Hypothalamus (tissue), 51 donors: ENCODE measurements around the gene EDA.
"Not testable (repeated sequence)": the region's sequence is repeated elsewhere in the genome, so short reads cannot be mapped to it uniquely, and the experiment has no call there.

ENCODE experiments used
- DNase-seq, 51 donors: peaks; one replicate each; lab custom pipeline; 2025; lab: John Stamatoyannopoulos, UW

EDA gene

GRCh38 chrX:69932323-69932722, 316.4 kb downstream of the EDA start:
- no peak for DNase-seq

DNA sequence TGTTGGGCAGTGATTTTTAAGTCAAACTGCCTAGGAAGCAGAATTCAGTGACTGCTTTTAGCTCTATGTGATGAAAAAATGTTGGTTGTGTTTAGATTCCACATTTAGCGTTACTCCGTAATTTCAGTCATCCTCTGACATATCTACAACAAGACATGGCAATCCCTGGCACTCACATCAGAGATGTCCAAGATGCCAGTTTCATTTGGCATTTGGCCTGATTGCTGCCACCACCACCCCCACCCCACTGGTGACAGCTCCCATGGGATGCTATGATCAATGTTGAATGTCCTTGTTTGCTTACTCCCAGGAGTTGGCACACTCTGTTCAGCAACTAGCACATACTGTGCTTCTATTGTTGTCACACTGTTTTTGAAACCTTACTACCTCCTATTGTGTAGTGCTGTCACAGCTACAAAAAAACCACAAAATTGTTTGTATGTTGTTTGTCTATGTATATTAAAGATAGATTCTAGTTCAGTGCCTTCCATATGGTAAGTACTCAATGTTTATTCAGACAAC, 332.4 kb downstream of the EDA start:
- no peak for DNase-seq

DNA sequence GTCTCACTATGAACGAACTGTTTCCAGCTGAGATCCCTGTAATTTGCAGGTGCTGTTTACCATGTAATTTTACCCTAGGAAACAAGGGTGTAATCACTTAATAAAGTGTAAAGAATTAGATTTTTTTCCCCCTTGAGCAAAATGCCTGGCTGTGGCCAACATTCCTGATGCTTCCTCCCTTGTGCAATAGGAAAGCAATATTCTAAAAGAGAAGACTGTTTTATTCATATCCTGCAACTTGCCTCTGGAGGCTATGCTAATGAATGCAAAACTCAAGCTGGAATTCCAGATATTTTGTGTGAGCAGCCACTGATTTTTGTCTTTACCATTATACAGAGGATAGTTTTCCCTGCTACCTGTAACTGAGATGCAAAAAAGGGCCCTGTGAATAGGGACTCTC, 335.8 kb downstream of the EDA start:
- no peak for DNase-seq

GRCh38 chrX:69959712-69960111, 343.8 kb downstream of the EDA start:
- DNase-seq, result no peak

DNA sequence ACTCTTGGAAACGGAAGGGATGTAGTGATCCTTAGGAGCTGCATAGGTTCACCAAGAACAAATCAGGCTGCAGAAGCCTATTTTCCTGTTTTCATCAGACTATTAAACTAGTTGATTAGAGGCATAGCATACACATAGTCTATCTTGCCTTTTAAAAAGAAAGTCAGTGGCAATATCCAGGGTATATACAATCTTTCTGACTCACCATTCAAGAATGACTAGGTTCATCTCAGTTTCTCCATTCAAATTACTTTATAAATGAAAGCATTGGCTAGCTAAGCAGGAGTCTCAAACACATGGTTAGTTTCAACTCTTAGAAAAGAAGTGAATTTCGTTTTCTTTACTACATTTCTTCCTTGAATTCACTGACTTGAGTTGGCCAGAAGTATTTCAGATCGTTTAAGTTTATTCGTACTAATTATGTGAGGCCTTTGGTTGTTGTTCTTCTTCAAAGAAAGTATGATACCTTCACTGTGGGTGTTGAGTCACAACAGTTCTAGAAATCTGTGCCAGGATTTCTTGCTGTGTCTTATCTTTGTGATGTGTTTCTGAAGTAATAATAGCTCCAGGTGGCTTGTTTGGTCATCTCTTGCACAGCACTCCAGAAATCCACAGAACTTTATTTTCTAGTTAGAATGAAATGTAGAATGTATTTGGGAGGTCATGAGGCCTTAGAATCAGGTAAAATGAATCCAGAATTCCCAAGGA, 345.6 kb downstream of the EDA start:
- DNase-seq, result no peak

GRCh38 chrX:69968950-69969349, 353.0 kb downstream of the EDA start:
- peak in 5 of 51 donors; percentile 0 to 17 (median 2) for DNase-seq

DNA sequence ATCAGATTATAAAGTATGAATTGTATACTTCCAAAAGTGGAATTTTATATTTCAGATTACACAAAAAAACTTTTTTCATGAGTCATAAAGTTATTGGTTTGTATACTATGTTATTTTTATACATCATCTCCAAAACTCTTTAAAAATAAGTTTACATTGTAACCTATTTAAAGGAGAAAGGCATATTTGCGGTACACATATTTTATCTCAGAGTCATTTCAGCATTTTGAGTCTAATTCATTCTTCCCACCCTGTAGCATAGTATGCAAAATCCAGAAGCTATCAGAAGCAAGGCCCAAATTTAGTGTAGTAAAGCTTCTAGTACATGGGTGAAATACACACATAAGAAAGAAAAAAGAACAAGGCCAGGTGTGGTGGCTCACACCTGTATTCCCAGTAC, 353.5 kb downstream of the EDA start:
- DNase-seq, result no peak

DNA sequence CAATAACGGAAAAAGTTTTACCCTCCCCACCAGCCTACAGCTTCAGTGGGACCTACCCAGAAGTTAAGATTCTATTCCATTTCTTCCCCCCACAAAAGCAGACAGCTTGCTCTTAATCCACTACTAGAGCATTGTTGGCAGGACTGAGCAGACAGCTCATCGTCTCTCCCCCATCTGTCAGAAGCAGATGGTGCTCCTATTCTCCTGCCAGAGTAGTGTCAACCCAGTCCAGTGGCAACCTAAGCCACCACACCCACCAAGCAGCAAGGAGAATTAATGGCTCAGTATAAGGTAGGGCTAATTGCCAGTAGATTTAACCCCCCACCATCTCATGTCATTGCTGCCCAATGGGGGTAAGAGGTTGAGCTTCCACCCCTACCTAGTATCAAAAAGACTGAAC, 371.8 kb downstream of the EDA start:
- no peak for DNase-seq

- no peak for DNase-seq
Measured at GRCh38 chrX:69988955-69989394, 373.1 kb downstream of the EDA start.

DNA sequence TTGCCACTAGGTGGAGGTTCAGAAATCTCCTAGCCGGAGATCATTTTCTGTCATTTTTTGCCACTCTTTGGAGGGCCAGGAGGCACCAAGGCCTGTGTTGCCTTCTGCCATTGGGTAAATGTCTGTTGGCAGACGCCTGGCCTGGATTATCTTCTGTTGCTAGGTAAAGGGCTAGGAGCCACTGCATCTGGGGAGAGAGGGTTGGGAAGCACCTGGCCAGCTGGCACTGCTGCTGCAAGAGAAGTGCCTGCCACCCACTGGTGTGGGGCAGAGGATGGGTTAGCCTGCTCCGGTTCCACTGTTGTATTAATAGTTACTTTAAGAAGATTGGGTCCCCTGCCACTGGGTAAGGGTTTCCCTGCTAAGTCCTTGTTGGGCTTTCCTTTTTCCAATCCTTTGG, 375.8 kb downstream of the EDA start:
- DNase-seq, result no peak

DNA sequence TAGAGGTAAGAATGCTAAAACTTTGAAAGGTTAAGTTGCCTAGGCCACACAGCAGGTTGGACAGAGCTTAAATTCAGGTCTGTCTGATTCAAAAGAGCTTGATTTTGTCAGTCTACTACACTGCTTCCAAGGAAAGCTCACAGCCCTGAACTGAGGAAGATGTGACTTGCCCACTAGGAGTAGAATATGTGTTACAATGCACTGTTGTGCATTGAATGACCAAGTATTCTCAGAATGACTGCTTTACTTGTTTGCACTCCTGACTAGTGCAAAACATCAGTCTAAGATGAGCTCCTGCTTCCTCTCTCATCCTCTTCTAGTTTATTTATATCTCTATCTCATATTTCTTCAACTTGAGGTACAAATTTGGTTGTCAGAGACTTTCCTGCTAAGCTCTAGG, 377.6 kb downstream of the EDA start:
- no peak for DNase-seq

DNA sequence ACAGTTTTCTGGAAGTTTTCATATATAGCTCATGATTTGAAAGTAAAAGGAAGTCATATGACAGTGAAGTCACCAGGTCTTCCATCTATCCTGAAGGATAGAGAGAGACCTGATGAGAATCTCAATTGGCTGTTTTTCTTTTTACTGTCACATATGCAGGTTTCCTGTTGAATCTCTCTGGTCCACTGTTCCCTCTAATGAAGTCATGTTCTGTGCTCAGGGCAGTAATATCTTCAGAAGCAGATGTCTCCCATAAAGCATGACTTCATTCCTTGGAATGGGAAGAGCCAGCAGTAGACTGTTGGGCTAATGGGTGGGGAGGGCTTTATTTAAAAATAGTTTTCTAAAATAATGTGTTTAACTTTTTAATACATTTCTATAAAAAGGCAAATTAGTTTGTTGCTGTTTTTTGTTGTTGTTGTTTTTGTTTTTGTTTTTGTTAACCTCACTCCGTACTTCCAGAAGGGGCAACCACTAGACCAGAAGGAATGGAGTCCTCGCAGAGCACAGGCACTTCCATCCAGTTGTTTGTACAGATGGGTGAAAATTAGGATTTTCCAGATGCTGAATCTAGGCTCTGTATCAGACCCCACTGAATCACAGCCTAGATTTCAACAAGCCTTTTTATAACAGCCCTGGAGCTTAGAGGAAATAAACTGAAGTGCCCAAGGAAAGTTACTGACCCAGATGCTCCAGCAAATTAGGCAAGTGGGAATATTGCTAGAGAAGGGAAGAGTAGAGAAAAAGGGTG, 379.6 kb downstream of the EDA start:
- no peak for DNase-seq

GRCh38 chrX:69996113-69996468, 380.2 kb downstream of the EDA start:
- DNase-seq, result no peak

DNA sequence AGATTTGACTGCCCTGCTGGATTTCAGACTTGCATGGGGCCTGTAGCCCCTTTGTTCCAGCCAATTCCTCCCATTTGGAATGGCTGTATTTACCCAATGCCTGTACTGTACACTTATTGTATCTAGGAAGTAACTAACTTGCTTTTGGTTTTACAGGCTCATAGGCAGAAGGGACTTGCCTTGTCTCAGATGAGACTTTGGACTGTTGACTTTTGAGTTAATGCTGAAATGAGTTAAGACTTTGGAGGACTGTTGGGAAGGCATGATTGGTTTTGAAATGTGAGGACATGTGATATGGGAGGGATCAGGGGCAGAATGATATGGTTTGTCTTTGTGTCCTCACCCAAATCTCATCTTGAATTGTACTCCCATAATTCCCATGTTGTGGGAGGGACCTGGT, 382.4 kb downstream of the EDA start:
- not testable (repeated sequence) for DNase-seq

- DNase-seq, result no peak
Measured at GRCh38 chrX:70001269-70001668, 385.4 kb downstream of the EDA start.

DNA sequence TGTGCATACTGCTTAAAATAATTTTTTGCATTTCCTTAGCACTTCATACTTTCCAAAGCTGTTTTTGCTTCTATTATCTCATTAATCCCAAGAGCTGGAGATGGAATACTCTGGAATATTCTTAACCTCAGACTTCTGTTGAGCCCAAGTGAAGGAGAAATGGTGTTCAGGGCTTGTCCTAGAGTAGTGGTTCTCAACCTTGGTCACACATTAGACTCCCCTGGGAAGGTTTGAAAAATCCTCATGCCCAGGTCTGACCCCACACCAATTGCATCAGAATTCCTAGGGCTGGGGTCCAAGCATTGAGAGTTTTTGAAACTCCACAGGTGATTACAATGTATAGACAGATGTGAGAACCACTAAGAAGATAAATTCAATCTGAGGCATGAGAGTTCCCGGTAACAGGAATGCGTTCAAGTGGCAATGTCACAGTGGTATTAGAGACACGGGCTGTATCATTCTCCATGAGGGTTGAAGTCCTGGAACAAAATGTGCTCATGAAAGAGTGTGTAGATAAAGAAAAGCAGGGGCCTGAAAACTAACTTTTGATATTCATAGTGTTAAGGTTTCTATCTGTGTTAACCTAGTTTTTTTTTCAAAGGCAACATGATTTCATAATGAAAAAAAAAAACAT, 385.9 kb downstream of the EDA start:
- no peak for DNase-seq

GRCh38 chrX:70007946-70008345, 392.0 kb downstream of the EDA start:
- no peak for DNase-seq

DNA sequence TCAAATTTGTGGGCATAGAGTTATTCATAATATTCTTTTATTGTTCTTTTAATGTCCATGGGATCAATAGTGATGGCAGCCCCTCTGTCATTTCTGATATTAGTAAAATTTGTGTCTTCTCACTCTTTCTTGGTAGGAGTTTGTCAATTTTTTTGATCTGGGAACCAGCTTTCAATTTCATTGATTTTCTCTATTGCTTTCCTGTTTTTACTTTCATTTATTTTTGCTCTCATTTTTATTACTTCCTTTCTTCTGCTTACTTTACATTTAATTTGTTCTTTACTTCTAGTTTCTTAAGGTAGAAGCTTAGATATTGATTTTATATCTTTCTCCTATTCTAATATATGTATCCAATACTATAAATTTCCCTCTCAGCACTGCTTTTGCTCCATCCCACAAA, 393.1 kb downstream of the EDA start:
- no peak for DNase-seq

GRCh38 chrX:70009970-70010369, 394.1 kb downstream of the EDA start:
- DNase-seq, result no peak

DNA sequence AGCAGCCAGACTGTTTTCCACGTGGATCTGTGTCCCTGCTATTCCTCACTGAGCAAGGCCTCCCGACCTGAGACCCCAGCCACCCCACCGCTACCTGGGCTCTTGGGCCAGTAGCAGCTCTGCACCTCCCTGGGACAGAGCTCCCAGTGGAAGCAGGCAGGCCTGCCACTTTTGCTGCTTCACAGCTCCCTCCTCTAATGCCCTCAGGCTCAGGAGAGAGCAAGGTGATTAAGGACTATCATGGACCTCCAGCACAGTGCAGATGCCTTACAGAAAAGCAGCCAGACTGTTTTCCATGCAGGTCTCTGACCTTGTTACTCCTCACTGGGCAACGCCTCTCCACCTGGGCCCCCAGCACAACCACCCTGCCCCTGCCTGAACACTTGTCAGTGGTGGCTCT, 396.8 kb downstream of the EDA start:
- no peak for DNase-seq

GRCh38 chrX:70013466-70014381, 397.8 kb downstream of the EDA start:
- DNase-seq, result no peak
